Endothelial cell (in vitro differentiated cells): ENCODE measurements around the gene CALR3. TPM values are rescaled to one million over a fixed set of nuclear protein-coding genes. Genes with fewer than 3 reads are reported as not detected.

Source experiments
- DNase-seq: peaks from one replicate; pipeline ENCODE4 v3.0.0; 2021; ENCODE audit warnings: low spot score
- H3K27ac Mint-ChIP-seq: one replicate; pipeline ENCODE4 v1.8.0; 2021; ENCODE audit warnings: mixed read lengths, inconsistent platforms; ENCODE audit not compliant: unreplicated experiment
- H3K27me3 Mint-ChIP-seq: one replicate; pipeline ENCODE4 v1.8.0; 2021; ENCODE audit warnings: mild to moderate bottlenecking, moderate library complexity, mixed read lengths, inconsistent platforms; ENCODE audit not compliant: unreplicated experiment
- H3K36me3 Mint-ChIP-seq: one replicate; pipeline ENCODE4 v1.8.0; 2021; ENCODE audit warnings: mild to moderate bottlenecking, low read depth, mixed read lengths, inconsistent platforms; ENCODE audit not compliant: unreplicated experiment
- H3K4me1 Mint-ChIP-seq: one replicate; pipeline ENCODE4 v1.8.0; 2021; ENCODE audit warnings: mild to moderate bottlenecking, mixed read lengths, inconsistent platforms; ENCODE audit not compliant: unreplicated experiment
- H3K4me3 Mint-ChIP-seq: one replicate; pipeline ENCODE4 v1.8.0; 2021; ENCODE audit warnings: mild to moderate bottlenecking, mixed read lengths, inconsistent platforms; ENCODE audit not compliant: unreplicated experiment
- H3K9me3 Mint-ChIP-seq: one replicate; pipeline ENCODE4 v1.8.0; 2021; ENCODE audit warnings: mixed read lengths, inconsistent platforms; ENCODE audit not compliant: unreplicated experiment
- CTCF ChIP-seq: fragments of 200-600 bp; sonication (generic); IDR thresholded peaks from one replicate; pipeline ENCODE4 v1.5.0; 2021; ENCODE audit warnings: antibody characterized with exemption; ENCODE audit not compliant: unreplicated experiment
- total RNA-seq: library from RNA; stranded (reverse); fragmentation: NEBNext Ultra II Directional; extraction: Animal tissue kit (Norgen Biotek cat#: 25700); gene quantifications from one replicate; pipeline ENCODE4 v1.2.1, GENCODE V29; 2021; ENCODE audit not compliant: unreplicated experiment

Gene CALR3
- total RNA-seq, 1 donor from 2014 or later: not detected

DNA sequence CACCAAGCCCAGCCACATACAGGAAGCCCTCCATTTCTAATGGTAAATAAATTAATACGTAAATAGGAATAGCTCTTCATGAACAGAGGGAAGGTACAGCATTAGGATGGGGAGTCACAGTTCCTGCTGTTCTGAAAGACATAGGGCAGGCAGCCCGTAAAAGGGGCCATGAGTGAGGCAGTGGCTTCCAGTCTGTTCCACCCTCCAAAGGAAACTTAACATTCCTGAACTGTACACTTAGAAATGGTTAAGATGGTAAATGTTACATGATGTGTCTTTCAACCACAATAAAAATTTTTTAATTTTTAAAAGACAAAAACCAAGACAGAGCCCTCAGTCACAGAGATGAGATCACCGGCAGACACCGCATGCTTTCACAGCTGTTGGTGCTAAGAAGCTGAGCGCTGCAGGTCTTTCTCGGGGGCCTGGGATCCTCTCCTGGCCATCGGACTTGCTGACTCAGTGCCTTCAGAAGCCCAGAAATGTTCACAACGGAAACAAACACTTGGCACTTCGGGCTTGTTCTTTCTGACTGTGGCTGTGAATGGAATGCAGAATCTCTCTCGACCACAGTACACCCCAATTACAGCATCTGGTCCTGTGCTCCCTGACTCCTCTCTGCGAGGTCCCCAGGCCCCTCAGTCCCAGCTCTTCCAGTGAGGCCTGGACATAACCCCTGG is 60.6 kb downstream of the CALR3 start:
- Mint-ChIP-seq H3K9me3 (no peaks in the 10 kb centered on the region), H3K36me3 (peaks cover 19% of the 10 kb centered on the region), H3K4me1 (peaks cover 33% of the 10 kb centered on the region), H3K4me3 (no peak overlapping the region), H3K27ac (peak overlapping the region; percentile 94), H3K27me3 (no peaks in the 10 kb centered on the region)
- TF ChIP-seq CTCF: no peak
- no peak for DNase-seq

- Mint-ChIP-seq H3K9me3 (no peaks in the 10 kb centered on the region), H3K27ac (no peak overlapping the region), H3K36me3 (peaks cover 18% of the 10 kb centered on the region), H3K4me1 (peaks cover 33% of the 10 kb centered on the region), H3K4me3 (no peak overlapping the region), H3K27me3 (no peaks in the 10 kb centered on the region)
- DNase-seq: no peak
- no peak for TF ChIP-seq CTCF
Observed at GRCh38 chr19:16433986-16434385, 62.0 kb downstream of the CALR3 start.

DNA sequence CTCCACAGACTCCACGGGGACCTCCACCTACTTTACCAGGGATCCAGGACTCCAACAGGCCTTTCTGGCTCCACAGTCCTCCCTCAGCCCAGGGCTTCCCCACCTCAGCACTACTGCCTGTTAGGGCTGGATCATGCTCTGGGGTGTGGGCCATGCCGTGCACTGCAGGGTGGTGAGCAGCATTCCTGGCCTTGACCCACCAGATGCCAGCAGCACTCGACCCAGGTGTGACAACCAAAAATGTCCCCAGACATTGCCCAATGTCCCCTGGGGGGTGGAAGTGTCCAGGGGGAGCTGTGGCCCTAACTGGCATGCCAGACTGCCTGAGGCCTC is 66.2 kb downstream of the CALR3 start:
- Mint-ChIP-seq H3K27ac (no peak overlapping the region), H3K4me3 (no peak overlapping the region), H3K4me1 (peaks cover 14% of the 10 kb centered on the region)

DNA sequence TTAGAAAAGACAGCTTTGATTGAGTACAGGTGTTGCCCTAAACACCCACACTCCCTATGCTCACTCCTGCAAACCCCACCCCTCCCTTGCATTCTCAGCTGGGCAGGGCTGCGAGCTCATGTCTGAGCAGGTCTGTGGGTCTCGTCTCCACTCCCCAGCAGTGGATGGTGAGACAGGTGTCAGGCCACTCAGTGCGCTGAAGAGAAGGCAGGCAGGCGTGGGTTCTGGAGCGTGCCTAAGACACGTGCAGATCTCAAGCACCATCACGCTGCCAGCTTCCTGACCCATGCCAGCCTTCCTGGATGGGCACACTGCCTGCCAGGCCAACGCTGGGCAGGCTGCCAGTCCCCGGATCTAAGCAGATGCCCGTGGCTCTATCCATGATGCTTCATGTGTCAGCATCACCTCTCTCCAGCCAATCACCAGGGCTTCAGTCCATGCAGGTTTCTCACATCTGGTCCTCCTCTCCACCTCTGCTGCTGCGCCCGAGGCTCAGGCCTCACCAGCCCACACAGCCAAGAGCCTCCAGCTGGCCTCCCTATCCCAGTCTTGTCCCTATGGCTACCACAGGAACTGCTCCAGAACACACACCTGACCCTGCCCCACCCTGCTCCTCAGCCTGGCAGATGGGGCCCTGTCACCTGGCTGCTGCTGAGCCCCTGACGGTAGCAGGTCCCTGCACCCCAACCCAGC is 66.8 kb downstream of the CALR3 start:
- H3K4me3 Mint-ChIP-seq: no peak overlapping the region
- H3K36me3 Mint-ChIP-seq: peaks cover 22% of the 10 kb centered on the region
- H3K27me3 Mint-ChIP-seq: no peaks in the 10 kb centered on the region
- TF ChIP-seq CTCF: no peak
- H3K9me3 Mint-ChIP-seq: no peaks in the 10 kb centered on the region
- DNase-seq: no peak
- H3K27ac Mint-ChIP-seq: no peak overlapping the region
- peaks cover 12% of the 10 kb centered on the region for H3K4me1 Mint-ChIP-seq

More for the DNA sequence above, 66.2 kb downstream of the CALR3 start:
- DNase-seq: no peak
- no peak for TF ChIP-seq CTCF
- H3K27me3 Mint-ChIP-seq: no peaks in the 10 kb centered on the region
- H3K36me3 Mint-ChIP-seq: peaks cover 26% of the 10 kb centered on the region
- H3K9me3 Mint-ChIP-seq: no peaks in the 10 kb centered on the region

Other genes with a start within 250 kb of the CALR3 start
- 48.9 TPM for gene KLF2, start 171.3 kb downstream of the CALR3 start, total RNA-seq
- 34.5 TPM for gene EPS15L1, start 24.2 kb downstream of the CALR3 start, total RNA-seq
- 3.7 TPM for gene C19orf44, start 227 bp upstream of the CALR3 start, total RNA-seq
- 66.5 TPM for gene CHERP, start 46.3 kb upstream of the CALR3 start, total RNA-seq
- gene SLC35E1, start 76.2 kb upstream of the CALR3 start, total RNA-seq: 29.7 TPM
- gene MED26, start 132.0 kb upstream of the CALR3 start, total RNA-seq: 13.3 TPM
- 53.2 TPM for gene SMIM7, start 164.0 kb upstream of the CALR3 start, total RNA-seq
- gene TMEM38A, start 165.0 kb upstream of the CALR3 start, total RNA-seq: 0.36 TPM
- not detected for gene NWD1, start 223.7 kb upstream of the CALR3 start, total RNA-seq